ENCODE results near the gene LRP8.

- TF ChIP-seq CTCF (IDR thresholded peaks at IDR 0.05; ENCODE audit: extremely low read depth in 1 of 2, insufficient read depth in 1 of 2, low read depth in 1 of 2, low read length in 2 of 2) (no peak), POLR2A (IDR thresholded peaks at IDR 0.05; ENCODE audit: low read depth, low read length) (no peak)
Observed at GRCh38 chr1:53304527-53304926, 23.3 kb downstream of the LRP8 start.
